NB4 (cell line): Measurements from ENCODE around the gene GRM1.

ENCODE experiments used
- DNase-seq: peaks from one replicate; pipeline ENCODE4 v3.0.0; 2010; ENCODE audit warnings: low read depth
- H3K4me3 ChIP-seq: one replicate; pipeline ENCODE4 v1.5.1; 2011; ENCODE audit warnings: mild to moderate bottlenecking, low read depth, low read length, moderate library complexity
- MAX ChIP-seq: IDR thresholded peaks from 2 replicates; pipeline ENCODE4 v1.6.1; 2011; ENCODE audit warnings: low read depth, low read length
- MYC ChIP-seq: IDR thresholded peaks from 2 replicates; pipeline ENCODE4 v1.6.1; 2011; ENCODE audit warnings: low read depth, low read length
- POLR2A ChIP-seq: IDR thresholded peaks from 2 replicates; pipeline ENCODE4 v1.6.1; 2011; ENCODE audit warnings: mild to moderate bottlenecking; ENCODE audit not compliant: insufficient read length; ENCODE audit errors: extremely low read depth
- TF ChIP-seq, protein P1 (sequence below): IDR thresholded peaks from one replicate; pipeline ENCODE4 v1.5.1; 2012; ENCODE audit warnings: low read depth, low read length

The GRM1 gene

DNA sequence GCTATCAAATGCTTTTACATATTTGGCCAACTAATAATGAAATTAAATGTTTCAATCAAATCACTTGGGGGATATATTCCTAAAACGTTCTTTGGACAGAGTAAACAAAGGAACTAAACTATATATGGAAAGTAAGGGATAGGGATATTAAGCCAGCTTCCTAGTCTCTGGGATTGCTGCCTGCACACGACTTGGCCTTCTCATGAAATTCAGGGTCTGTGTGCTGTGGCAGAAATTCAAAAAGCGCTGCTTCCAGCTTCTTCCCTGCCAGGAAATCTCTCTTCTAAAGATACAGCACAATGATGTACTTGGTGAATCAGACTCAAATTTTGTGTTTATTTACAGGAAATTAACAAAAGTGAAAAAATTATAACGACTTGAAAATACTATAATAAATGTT lies 308.5 kb downstream of the GRM1 start:
- TF ChIP-seq, protein P1, sequence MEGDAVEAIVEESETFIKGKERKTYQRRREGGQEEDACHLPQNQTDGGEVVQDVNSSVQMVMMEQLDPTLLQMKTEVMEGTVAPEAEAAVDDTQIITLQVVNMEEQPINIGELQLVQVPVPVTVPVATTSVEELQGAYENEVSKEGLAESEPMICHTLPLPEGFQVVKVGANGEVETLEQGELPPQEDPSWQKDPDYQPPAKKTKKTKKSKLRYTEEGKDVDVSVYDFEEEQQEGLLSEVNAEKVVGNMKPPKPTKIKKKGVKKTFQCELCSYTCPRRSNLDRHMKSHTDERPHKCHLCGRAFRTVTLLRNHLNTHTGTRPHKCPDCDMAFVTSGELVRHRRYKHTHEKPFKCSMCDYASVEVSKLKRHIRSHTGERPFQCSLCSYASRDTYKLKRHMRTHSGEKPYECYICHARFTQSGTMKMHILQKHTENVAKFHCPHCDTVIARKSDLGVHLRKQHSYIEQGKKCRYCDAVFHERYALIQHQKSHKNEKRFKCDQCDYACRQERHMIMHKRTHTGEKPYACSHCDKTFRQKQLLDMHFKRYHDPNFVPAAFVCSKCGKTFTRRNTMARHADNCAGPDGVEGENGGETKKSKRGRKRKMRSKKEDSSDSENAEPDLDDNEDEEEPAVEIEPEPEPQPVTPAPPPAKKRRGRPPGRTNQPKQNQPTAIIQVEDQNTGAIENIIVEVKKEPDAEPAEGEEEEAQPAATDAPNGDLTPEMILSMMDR: no peak
- no peak for TF ChIP-seq POLR2A
- no peak for TF ChIP-seq MYC
- no peak for TF ChIP-seq MAX
- DNase-seq: no peak
- H3K4me3 ChIP-seq: no peak overlapping the region

- no peak for DNase-seq
- no peak for TF ChIP-seq MAX
- TF ChIP-seq POLR2A: no peak
- TF ChIP-seq MYC: no peak
- TF ChIP-seq, protein P1: no peak
- no peak overlapping the region for H3K4me3 ChIP-seq
Observed at GRCh38 chr6:146339716-146340115, 310.9 kb downstream of the GRM1 start.

- no peak overlapping the region for H3K4me3 ChIP-seq
- no peak for TF ChIP-seq MAX
- no peak for TF ChIP-seq MYC
- no peak for TF ChIP-seq POLR2A
- TF ChIP-seq, protein P1: no peak
- DNase-seq: no peak
Observed at GRCh38 chr6:146341493-146342230, 312.8 kb downstream of the GRM1 start.

DNA sequence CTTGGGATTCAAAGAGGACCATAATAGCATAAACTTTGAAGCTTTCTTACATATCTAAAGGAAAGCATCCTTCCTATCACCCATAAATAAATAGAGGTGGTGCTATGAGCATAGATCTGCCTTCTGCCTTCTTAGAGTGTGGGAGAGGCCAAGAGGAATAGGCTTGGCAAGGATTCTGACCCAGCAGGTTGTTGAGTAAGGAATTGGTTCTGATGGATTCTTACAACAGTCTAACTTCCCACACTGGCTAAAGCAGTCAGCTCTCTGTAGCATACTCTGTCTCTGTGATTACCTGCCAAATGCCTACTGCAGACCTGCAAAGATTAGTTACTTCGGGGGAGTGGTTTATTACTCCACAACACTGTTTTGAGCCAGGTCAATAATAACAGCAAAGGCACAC lies 316.7 kb downstream of the GRM1 start:
- no peak overlapping the region for H3K4me3 ChIP-seq
- no peak for DNase-seq
- TF ChIP-seq MYC (no peak), POLR2A (no peak), MAX (no peak)
- TF ChIP-seq, protein P1: no peak

GRCh38 chr6:146347090-146347489 lies 318.2 kb downstream of the GRM1 start:
- no peak overlapping the region for H3K4me3 ChIP-seq
- TF ChIP-seq, protein P1: no peak
- no peak for TF ChIP-seq POLR2A

DNA sequence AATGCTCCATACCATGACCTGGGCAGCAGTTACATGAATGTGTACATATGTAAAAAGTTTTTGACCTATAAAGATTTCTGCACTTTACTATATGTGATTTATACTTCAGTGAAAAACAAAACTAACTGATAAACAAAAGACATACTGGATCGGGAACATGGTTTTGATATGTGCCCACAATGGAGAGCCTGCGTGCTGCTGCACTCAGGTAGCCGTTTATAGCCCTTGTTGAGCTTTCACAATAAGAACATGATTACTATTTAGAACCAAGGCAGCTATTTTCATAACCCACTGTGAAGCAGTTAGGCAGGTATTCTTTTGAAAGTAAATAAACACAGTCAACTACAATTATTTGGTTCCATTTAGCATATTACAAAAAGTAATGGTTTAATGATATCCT lies 318.8 kb downstream of the GRM1 start:
- H3K4me3 ChIP-seq: no peak overlapping the region
- no peak for TF ChIP-seq POLR2A
- TF ChIP-seq, protein P1: no peak
- TF ChIP-seq MAX: no peak
- no peak for TF ChIP-seq MYC
- no peak for DNase-seq

More at GRCh38 chr6:146347090-146347489, 318.2 kb downstream of the GRM1 start:
- no peak for DNase-seq
